ENCODE measurements around the gene MED23.

The MED23 gene

GRCh38 chr6:131615275-131615674 is 12.8 kb downstream of the MED23 start:
- no peaks in the 10 kb centered on the region for H3K9me3 ChIP-seq (ENCODE audit: control insufficient read depth in 5 of 5, low read length in 5 of 5)
- H3K9ac ChIP-seq (ENCODE audit: low read length in 5 of 5): no peak overlapping the region
- H3K27ac ChIP-seq (ENCODE audit: low read depth, low read length): no peak overlapping the region
- peaks cover 61 to 84% (median 82%) of the 10 kb centered on the region in 5 donors for H3K36me3 ChIP-seq (ENCODE audit: control insufficient read depth in 5 of 5, insufficient read depth in 5 of 5, low read length in 5 of 5)
- H3K4me3 ChIP-seq (ENCODE audit: low read depth in 1 of 5, low read length in 5 of 5): no peak overlapping the region
- H3K4me1 ChIP-seq (ENCODE audit: control insufficient read depth in 5 of 5, insufficient read depth in 5 of 5, low read length in 5 of 5): no peaks in the 10 kb centered on the region
- no peaks in the 10 kb centered on the region for H3K27me3 ChIP-seq (ENCODE audit: control insufficient read depth in 5 of 5, insufficient read depth in 4 of 5, low read length in 5 of 5)

GRCh38 chr6:131613296-131613925 is 14.6 kb downstream of the MED23 start:
- Histone ChIP-seq H3K9ac (ENCODE audit: low read length in 5 of 5) (no peak overlapping the region), H3K27me3 (ENCODE audit: control insufficient read depth in 5 of 5, insufficient read depth in 4 of 5, low read length in 5 of 5) (no peaks in the 10 kb centered on the region), H3K36me3 (ENCODE audit: control insufficient read depth in 5 of 5, insufficient read depth in 5 of 5, low read length in 5 of 5) (peaks cover 58 to 83% (median 76%) of the 10 kb centered on the region in 5 donors), H3K27ac (ENCODE audit: low read depth, low read length) (no peak overlapping the region), H3K4me3 (ENCODE audit: low read depth in 1 of 5, low read length in 5 of 5) (no peak overlapping the region), H3K9me3 (ENCODE audit: control insufficient read depth in 5 of 5, low read length in 5 of 5) (no peaks in the 10 kb centered on the region), H3K4me1 (ENCODE audit: control insufficient read depth in 5 of 5, insufficient read depth in 5 of 5, low read length in 5 of 5) (no peaks in the 10 kb centered on the region)

GRCh38 chr6:131602781-131603312 is 25.2 kb downstream of the MED23 start:
- Histone ChIP-seq H3K4me1 (ENCODE audit: control insufficient read depth in 5 of 5, insufficient read depth in 5 of 5, low read length in 5 of 5) (no peaks in the 10 kb centered on the region), H3K9me3 (ENCODE audit: control insufficient read depth in 5 of 5, low read length in 5 of 5) (no peaks in the 10 kb centered on the region), H3K36me3 (ENCODE audit: control insufficient read depth in 5 of 5, insufficient read depth in 5 of 5, low read length in 5 of 5) (peaks cover 75 to 89% (median 84%) of the 10 kb centered on the region in 5 donors), H3K4me3 (ENCODE audit: low read depth in 1 of 5, low read length in 5 of 5) (no peak overlapping the region), H3K9ac (ENCODE audit: low read length in 5 of 5) (no peak overlapping the region), H3K27me3 (ENCODE audit: control insufficient read depth in 5 of 5, insufficient read depth in 4 of 5, low read length in 5 of 5) (no peaks in the 10 kb centered on the region), H3K27ac (ENCODE audit: low read depth, low read length) (no peak overlapping the region)

- Histone ChIP-seq H3K4me1 (ENCODE audit: control insufficient read depth in 5 of 5, insufficient read depth in 5 of 5, low read length in 5 of 5) (no peaks in the 10 kb centered on the region), H3K4me3 (ENCODE audit: low read depth in 1 of 5, low read length in 5 of 5) (no peak overlapping the region), H3K36me3 (ENCODE audit: control insufficient read depth in 5 of 5, insufficient read depth in 5 of 5, low read length in 5 of 5) (peaks cover 74 to 89% (median 83%) of the 10 kb centered on the region in 5 donors), H3K9ac (ENCODE audit: low read length in 5 of 5) (no peak overlapping the region), H3K27ac (ENCODE audit: low read depth, low read length) (no peak overlapping the region), H3K9me3 (ENCODE audit: control insufficient read depth in 5 of 5, low read length in 5 of 5) (no peaks in the 10 kb centered on the region), H3K27me3 (ENCODE audit: control insufficient read depth in 5 of 5, insufficient read depth in 4 of 5, low read length in 5 of 5) (no peaks in the 10 kb centered on the region)
Measured at GRCh38 chr6:131600716-131601115, 27.3 kb downstream of the MED23 start.

GRCh38 chr6:131597446-131597845 is 30.6 kb downstream of the MED23 start:
- no peak overlapping the region for H3K27ac ChIP-seq (ENCODE audit: low read depth, low read length)
- peaks cover 77 to 91% (median 80%) of the 10 kb centered on the region in 5 donors for H3K36me3 ChIP-seq (ENCODE audit: control insufficient read depth in 5 of 5, insufficient read depth in 5 of 5, low read length in 5 of 5)
- no peaks in the 10 kb centered on the region for H3K4me1 ChIP-seq (ENCODE audit: control insufficient read depth in 5 of 5, insufficient read depth in 5 of 5, low read length in 5 of 5)
- H3K27me3 ChIP-seq (ENCODE audit: control insufficient read depth in 5 of 5, insufficient read depth in 4 of 5, low read length in 5 of 5): no peaks in the 10 kb centered on the region
- H3K9ac ChIP-seq (ENCODE audit: low read length in 5 of 5): no peak overlapping the region
- no peaks in the 10 kb centered on the region for H3K9me3 ChIP-seq (ENCODE audit: control insufficient read depth in 5 of 5, low read length in 5 of 5)
- no peak overlapping the region for H3K4me3 ChIP-seq (ENCODE audit: low read depth in 1 of 5, low read length in 5 of 5)

GRCh38 chr6:131594074-131594473 is 34.0 kb downstream of the MED23 start:
- Histone ChIP-seq H3K9me3 (ENCODE audit: control insufficient read depth in 5 of 5, low read length in 5 of 5) (no peaks in the 10 kb centered on the region), H3K4me1 (ENCODE audit: control insufficient read depth in 5 of 5, insufficient read depth in 5 of 5, low read length in 5 of 5) (no peaks in the 10 kb centered on the region), H3K4me3 (ENCODE audit: low read depth in 1 of 5, low read length in 5 of 5) (no peak overlapping the region), H3K27ac (ENCODE audit: low read depth, low read length) (no peak overlapping the region), H3K9ac (ENCODE audit: low read length in 5 of 5) (no peak overlapping the region), H3K27me3 (ENCODE audit: control insufficient read depth in 5 of 5, insufficient read depth in 4 of 5, low read length in 5 of 5) (no peaks in the 10 kb centered on the region), H3K36me3 (ENCODE audit: control insufficient read depth in 5 of 5, insufficient read depth in 5 of 5, low read length in 5 of 5) (peaks cover 75 to 94% (median 84%) of the 10 kb centered on the region in 5 donors)

GRCh38 chr6:131592935-131593334 is 35.1 kb downstream of the MED23 start:
- peaks cover 78 to 94% (median 84%) of the 10 kb centered on the region in 5 donors for H3K36me3 ChIP-seq (ENCODE audit: control insufficient read depth in 5 of 5, insufficient read depth in 5 of 5, low read length in 5 of 5)
- no peak overlapping the region for H3K27ac ChIP-seq (ENCODE audit: low read depth, low read length)
- no peaks in the 10 kb centered on the region for H3K4me1 ChIP-seq (ENCODE audit: control insufficient read depth in 5 of 5, insufficient read depth in 5 of 5, low read length in 5 of 5)
- no peak overlapping the region for H3K9ac ChIP-seq (ENCODE audit: low read length in 5 of 5)
- H3K4me3 ChIP-seq (ENCODE audit: low read depth in 1 of 5, low read length in 5 of 5): no peak overlapping the region
- no peaks in the 10 kb centered on the region for H3K9me3 ChIP-seq (ENCODE audit: control insufficient read depth in 5 of 5, low read length in 5 of 5)
- no peaks in the 10 kb centered on the region for H3K27me3 ChIP-seq (ENCODE audit: control insufficient read depth in 5 of 5, insufficient read depth in 4 of 5, low read length in 5 of 5)

- H3K9ac ChIP-seq (ENCODE audit: low read length in 5 of 5): no peak overlapping the region
- H3K9me3 ChIP-seq (ENCODE audit: control insufficient read depth in 5 of 5, low read length in 5 of 5): no peaks in the 10 kb centered on the region
- no peaks in the 10 kb centered on the region for H3K27me3 ChIP-seq (ENCODE audit: control insufficient read depth in 5 of 5, insufficient read depth in 4 of 5, low read length in 5 of 5)
- H3K27ac ChIP-seq (ENCODE audit: low read depth, low read length): no peak overlapping the region
- H3K36me3 ChIP-seq (ENCODE audit: control insufficient read depth in 5 of 5, insufficient read depth in 5 of 5, low read length in 5 of 5): peaks cover 65 to 92% (median 77%) of the 10 kb centered on the region in 5 donors
- no peaks in the 10 kb centered on the region for H3K4me1 ChIP-seq (ENCODE audit: control insufficient read depth in 5 of 5, insufficient read depth in 5 of 5, low read length in 5 of 5)
- H3K4me3 ChIP-seq (ENCODE audit: low read depth in 1 of 5, low read length in 5 of 5): no peak overlapping the region
Measured at GRCh38 chr6:131588643-131589042, 39.4 kb downstream of the MED23 start.

GRCh38 chr6:131587909-131588308 is 40.1 kb downstream of the MED23 start:
- no peak overlapping the region for H3K4me3 ChIP-seq (ENCODE audit: low read depth in 1 of 5, low read length in 5 of 5)
- no peaks in the 10 kb centered on the region for H3K4me1 ChIP-seq (ENCODE audit: control insufficient read depth in 5 of 5, insufficient read depth in 5 of 5, low read length in 5 of 5)
- H3K36me3 ChIP-seq (ENCODE audit: control insufficient read depth in 5 of 5, insufficient read depth in 5 of 5, low read length in 5 of 5): peaks cover 68 to 93% (median 80%) of the 10 kb centered on the region in 5 donors
- no peaks in the 10 kb centered on the region for H3K9me3 ChIP-seq (ENCODE audit: control insufficient read depth in 5 of 5, low read length in 5 of 5)
- H3K27me3 ChIP-seq (ENCODE audit: control insufficient read depth in 5 of 5, insufficient read depth in 4 of 5, low read length in 5 of 5): no peaks in the 10 kb centered on the region
- H3K9ac ChIP-seq (ENCODE audit: low read length in 5 of 5): no peak overlapping the region
- H3K27ac ChIP-seq (ENCODE audit: low read depth, low read length): no peak overlapping the region

- no peak overlapping the region for H3K4me3 ChIP-seq (ENCODE audit: low read depth in 1 of 5, low read length in 5 of 5)
- H3K27ac ChIP-seq (ENCODE audit: low read depth, low read length): no peak overlapping the region
- H3K27me3 ChIP-seq (ENCODE audit: control insufficient read depth in 5 of 5, insufficient read depth in 4 of 5, low read length in 5 of 5): no peaks in the 10 kb centered on the region
- no peaks in the 10 kb centered on the region for H3K9me3 ChIP-seq (ENCODE audit: control insufficient read depth in 5 of 5, low read length in 5 of 5)
- H3K36me3 ChIP-seq (ENCODE audit: control insufficient read depth in 5 of 5, insufficient read depth in 5 of 5, low read length in 5 of 5): peaks cover 62 to 89% (median 75%) of the 10 kb centered on the region in 5 donors
- H3K9ac ChIP-seq (ENCODE audit: low read length in 5 of 5): no peak overlapping the region
- H3K4me1 ChIP-seq (ENCODE audit: control insufficient read depth in 5 of 5, insufficient read depth in 5 of 5, low read length in 5 of 5): no peaks in the 10 kb centered on the region
Measured at GRCh38 chr6:131586543-131586942, 41.5 kb downstream of the MED23 start.

Measured in subcutaneous abdominal adipose tissue (tissue), 5 donors.